Measurements from ENCODE around the gene ST8SIA2. TPM values are rescaled to one million over a fixed set of nuclear protein-coding genes. Genes with fewer than 3 reads are reported as not detected.

Gene ST8SIA2
- total and polyA plus RNA-seq, 2 donors (not counting 1 experiment from before 2014, with no cell fraction given) = under 0.01 TPM; not detected in 1

- TF ChIP-seq EZH2 (IDR thresholded peaks at IDR 0.05; ENCODE audit: low read length, missing control alignments) (no peak), CTCF (conservative IDR thresholded peaks at IDR 0.05 in 1 of 2, IDR thresholded peaks at IDR 0.05 in 1 of 2; ENCODE audit: low read depth in 1 of 2, low read length in 2 of 2) (no peak)
- H3K36me3 ChIP-seq (ENCODE audit: control insufficient read depth, insufficient read depth, low read length) = no peaks in the 10 kb centered on the region
- no peak overlapping the region for H3K4me3 ChIP-seq (replicated peaks in 1 of 4; ENCODE audit: control extremely low read depth in 1 of 4, insufficient read depth in 1 of 4, low read depth in 3 of 4, low read length in 4 of 4)
- DNase-seq (ENCODE audit: low read depth in 2 of 2) = peak in 1 of 2 donors; percentile 9
- no peak overlapping the region for H3K4me2 ChIP-seq (ENCODE audit: extremely low read depth, insufficient read depth, low read length)
- no peaks in the 10 kb centered on the region for H3K4me1 ChIP-seq (ENCODE audit: control insufficient read depth, extremely low read depth, insufficient read depth, low read length)
- H3K9ac ChIP-seq (ENCODE audit: insufficient read depth, low read length) = no peak overlapping the region
- H3K27ac ChIP-seq (ENCODE audit: insufficient read depth, low read length) = no peak overlapping the region
- no peak overlapping the region for H2AFZ ChIP-seq (ENCODE audit: low read length)
- no peaks in the 10 kb centered on the region for H3K79me2 ChIP-seq (ENCODE audit: control insufficient read depth, insufficient read depth, low read length)
- no peaks in the 10 kb centered on the region for H3K9me3 ChIP-seq (ENCODE audit: control insufficient read depth, insufficient read depth, low read depth, low read length)
- no peaks in the 10 kb centered on the region for H4K20me1 ChIP-seq (ENCODE audit: control insufficient read depth, extremely low read depth, insufficient read depth, low read length)
- no peaks in the 10 kb centered on the region for H3K27me3 ChIP-seq (ENCODE audit: control insufficient read depth, insufficient read depth, low read length)
Measured at GRCh38 chr15:92495446-92495845, 101.8 kb downstream of the ST8SIA2 start.

DNA sequence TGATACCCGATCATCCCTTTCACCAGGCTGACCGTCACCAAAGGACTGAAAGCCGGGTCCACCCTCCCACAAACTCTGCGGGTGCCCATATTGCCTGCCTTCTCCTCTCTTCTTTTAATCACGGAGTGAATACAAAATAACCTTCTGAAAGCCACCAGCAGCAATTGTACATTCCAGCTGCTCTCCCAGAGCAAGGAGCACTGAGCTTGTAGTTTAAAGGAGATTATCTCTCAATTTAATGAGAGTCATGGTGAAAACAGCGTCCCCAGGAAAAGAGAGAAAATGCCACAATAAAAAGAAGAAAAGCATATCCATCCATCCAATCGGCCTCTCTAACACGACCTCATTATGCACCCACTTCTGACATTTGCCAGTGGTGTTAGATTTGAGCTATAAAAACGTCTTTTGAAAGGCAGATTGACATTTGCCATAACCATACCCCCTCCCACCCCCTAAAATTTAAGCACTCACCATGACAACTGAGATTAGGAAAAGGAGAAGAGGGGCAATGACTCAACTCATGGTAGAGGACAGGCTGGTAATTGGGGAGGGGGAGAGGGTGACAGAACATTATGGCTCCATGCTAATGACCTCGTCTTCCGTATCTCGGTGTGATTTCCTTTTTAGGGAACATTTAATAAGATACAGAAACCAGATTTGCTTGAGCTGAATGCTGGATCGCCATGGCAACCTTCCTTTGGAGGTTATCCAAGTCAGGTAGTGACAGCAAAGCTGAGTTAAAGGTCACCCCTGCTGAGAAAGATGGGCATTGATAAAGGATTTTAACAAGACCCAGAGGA lies 106.2 kb downstream of the ST8SIA2 start:
- H3K4me3 ChIP-seq (replicated peaks in 1 of 4; ENCODE audit: control extremely low read depth in 1 of 4, insufficient read depth in 1 of 4, low read depth in 3 of 4, low read length in 4 of 4) = no peak overlapping the region
- no peak overlapping the region for H3K27ac ChIP-seq (ENCODE audit: insufficient read depth, low read length)
- H4K20me1 ChIP-seq (ENCODE audit: control insufficient read depth, extremely low read depth, insufficient read depth, low read length) = no peaks in the 10 kb centered on the region
- no peaks in the 10 kb centered on the region for H3K36me3 ChIP-seq (ENCODE audit: control insufficient read depth, insufficient read depth, low read length)
- no peaks in the 10 kb centered on the region for H3K27me3 ChIP-seq (ENCODE audit: control insufficient read depth, insufficient read depth, low read length)
- no peaks in the 10 kb centered on the region for H3K79me2 ChIP-seq (ENCODE audit: control insufficient read depth, insufficient read depth, low read length)
- no peak overlapping the region for H2AFZ ChIP-seq (ENCODE audit: low read length)
- TF ChIP-seq CTCF (conservative IDR thresholded peaks at IDR 0.05 in 1 of 2, IDR thresholded peaks at IDR 0.05 in 1 of 2; ENCODE audit: low read depth in 1 of 2, low read length in 2 of 2) (no peak), EZH2 (IDR thresholded peaks at IDR 0.05; ENCODE audit: low read length, missing control alignments) (no peak)
- H3K4me2 ChIP-seq (ENCODE audit: extremely low read depth, insufficient read depth, low read length) = no peak overlapping the region
- no peaks in the 10 kb centered on the region for H3K9me3 ChIP-seq (ENCODE audit: control insufficient read depth, insufficient read depth, low read depth, low read length)
- H3K9ac ChIP-seq (ENCODE audit: insufficient read depth, low read length) = no peak overlapping the region
- no peaks in the 10 kb centered on the region for H3K4me1 ChIP-seq (ENCODE audit: control insufficient read depth, extremely low read depth, insufficient read depth, low read length)
- DNase-seq (ENCODE audit: low read depth in 2 of 2) = no peak

- no peak overlapping the region for H3K4me3 ChIP-seq (replicated peaks in 1 of 4; ENCODE audit: control extremely low read depth in 1 of 4, insufficient read depth in 1 of 4, low read depth in 3 of 4, low read length in 4 of 4)
- H3K9ac ChIP-seq (ENCODE audit: insufficient read depth, low read length) = no peak overlapping the region
- no peaks in the 10 kb centered on the region for H4K20me1 ChIP-seq (ENCODE audit: control insufficient read depth, extremely low read depth, insufficient read depth, low read length)
- H3K27ac ChIP-seq (ENCODE audit: insufficient read depth, low read length) = no peak overlapping the region
- DNase-seq (ENCODE audit: low read depth in 2 of 2) = no peak
- H3K4me1 ChIP-seq (ENCODE audit: control insufficient read depth, extremely low read depth, insufficient read depth, low read length) = no peaks in the 10 kb centered on the region
- no peak overlapping the region for H2AFZ ChIP-seq (ENCODE audit: low read length)
- TF ChIP-seq CTCF (conservative IDR thresholded peaks at IDR 0.05 in 1 of 2, IDR thresholded peaks at IDR 0.05 in 1 of 2; ENCODE audit: low read depth in 1 of 2, low read length in 2 of 2) = no peak
- no peaks in the 10 kb centered on the region for H3K27me3 ChIP-seq (ENCODE audit: control insufficient read depth, insufficient read depth, low read length)
- H3K79me2 ChIP-seq (ENCODE audit: control insufficient read depth, insufficient read depth, low read length) = no peaks in the 10 kb centered on the region
- no peak overlapping the region for H3K4me2 ChIP-seq (ENCODE audit: extremely low read depth, insufficient read depth, low read length)
- no peaks in the 10 kb centered on the region for H3K9me3 ChIP-seq (ENCODE audit: control insufficient read depth, insufficient read depth, low read depth, low read length)
- H3K36me3 ChIP-seq (ENCODE audit: control insufficient read depth, insufficient read depth, low read length) = no peaks in the 10 kb centered on the region
Measured at GRCh38 chr15:92502336-92502735, 108.7 kb downstream of the ST8SIA2 start.

Data from fibroblast of lung (primary cell).